Kidney epithelial cell (primary cell): ENCODE measurements around the gene RNF166. TPM values are rescaled to one million over a fixed set of nuclear protein-coding genes. Genes with fewer than 3 reads are reported as not detected.

ENCODE experiments used
- DNase-seq: peaks from one replicate; pipeline ENCODE4 v3.0.0-alpha.2; 2010; ENCODE audit warnings: low read depth
- H3K27me3 ChIP-seq: 2 replicates; pipeline ENCODE4 v1.6.0; 2011; ENCODE audit warnings: low read length; ENCODE audit not compliant: control insufficient read depth, insufficient read depth
- H3K36me3 ChIP-seq: 2 replicates; pipeline ENCODE4 v1.5.1; 2011; ENCODE audit warnings: low read length; ENCODE audit not compliant: control insufficient read depth, insufficient read depth
- H3K4me3 ChIP-seq: 2 replicates; pipeline ENCODE4 v1.5.1; 2011; ENCODE audit warnings: low read depth, mild to moderate bottlenecking, control low read depth, low read length
- total RNA-seq: library from RNA; depleted of rRNA; stranded (reverse); fragments of >200 nt; gene quantifications from 2 replicates; pipeline ENCODE4 v1.2.3, GENCODE V29; 2015
- TF ChIP-seq, protein P1 (sequence below): IDR thresholded peaks from 2 replicates; pipeline ENCODE4 v1.5.1; 2011; ENCODE audit warnings: mild to moderate bottlenecking, moderate library complexity, low read length, control low read depth, inconsistent platforms; ENCODE audit not compliant: insufficient read depth, poor library complexity, severe bottlenecking

The RNF166 gene
- total RNA-seq, 1 donor from 2014 or later, result 33.0 TPM

DNA sequence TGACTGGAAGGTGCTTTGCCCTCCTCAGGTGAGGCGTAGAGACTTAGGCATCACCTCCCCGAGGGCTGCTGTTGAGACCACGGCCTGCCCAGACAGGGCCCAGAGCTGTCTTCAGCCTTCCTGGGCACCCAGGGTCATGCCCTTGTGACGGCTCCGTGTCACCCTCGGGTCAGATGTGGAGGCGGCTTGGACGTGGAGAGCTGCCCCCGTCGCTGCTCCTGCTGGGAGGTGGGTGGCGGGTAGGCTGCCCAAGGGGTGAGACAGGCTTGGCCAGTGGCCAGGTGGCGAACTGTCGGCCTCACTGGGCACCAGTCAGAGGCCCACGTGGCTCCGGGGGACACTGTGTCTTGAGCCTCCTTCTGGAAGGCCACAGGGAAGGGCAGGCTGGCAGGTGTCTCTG is 11.0 kb downstream of the RNF166 start:
- no peaks in the 10 kb centered on the region for H3K36me3 ChIP-seq
- DNase-seq, result no peak
- peaks cover 6% of the 10 kb centered on the region for H3K27me3 ChIP-seq
- TF ChIP-seq, protein P1, sequence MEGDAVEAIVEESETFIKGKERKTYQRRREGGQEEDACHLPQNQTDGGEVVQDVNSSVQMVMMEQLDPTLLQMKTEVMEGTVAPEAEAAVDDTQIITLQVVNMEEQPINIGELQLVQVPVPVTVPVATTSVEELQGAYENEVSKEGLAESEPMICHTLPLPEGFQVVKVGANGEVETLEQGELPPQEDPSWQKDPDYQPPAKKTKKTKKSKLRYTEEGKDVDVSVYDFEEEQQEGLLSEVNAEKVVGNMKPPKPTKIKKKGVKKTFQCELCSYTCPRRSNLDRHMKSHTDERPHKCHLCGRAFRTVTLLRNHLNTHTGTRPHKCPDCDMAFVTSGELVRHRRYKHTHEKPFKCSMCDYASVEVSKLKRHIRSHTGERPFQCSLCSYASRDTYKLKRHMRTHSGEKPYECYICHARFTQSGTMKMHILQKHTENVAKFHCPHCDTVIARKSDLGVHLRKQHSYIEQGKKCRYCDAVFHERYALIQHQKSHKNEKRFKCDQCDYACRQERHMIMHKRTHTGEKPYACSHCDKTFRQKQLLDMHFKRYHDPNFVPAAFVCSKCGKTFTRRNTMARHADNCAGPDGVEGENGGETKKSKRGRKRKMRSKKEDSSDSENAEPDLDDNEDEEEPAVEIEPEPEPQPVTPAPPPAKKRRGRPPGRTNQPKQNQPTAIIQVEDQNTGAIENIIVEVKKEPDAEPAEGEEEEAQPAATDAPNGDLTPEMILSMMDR, result no peak
- H3K4me3 ChIP-seq, result no peak overlapping the region

DNA sequence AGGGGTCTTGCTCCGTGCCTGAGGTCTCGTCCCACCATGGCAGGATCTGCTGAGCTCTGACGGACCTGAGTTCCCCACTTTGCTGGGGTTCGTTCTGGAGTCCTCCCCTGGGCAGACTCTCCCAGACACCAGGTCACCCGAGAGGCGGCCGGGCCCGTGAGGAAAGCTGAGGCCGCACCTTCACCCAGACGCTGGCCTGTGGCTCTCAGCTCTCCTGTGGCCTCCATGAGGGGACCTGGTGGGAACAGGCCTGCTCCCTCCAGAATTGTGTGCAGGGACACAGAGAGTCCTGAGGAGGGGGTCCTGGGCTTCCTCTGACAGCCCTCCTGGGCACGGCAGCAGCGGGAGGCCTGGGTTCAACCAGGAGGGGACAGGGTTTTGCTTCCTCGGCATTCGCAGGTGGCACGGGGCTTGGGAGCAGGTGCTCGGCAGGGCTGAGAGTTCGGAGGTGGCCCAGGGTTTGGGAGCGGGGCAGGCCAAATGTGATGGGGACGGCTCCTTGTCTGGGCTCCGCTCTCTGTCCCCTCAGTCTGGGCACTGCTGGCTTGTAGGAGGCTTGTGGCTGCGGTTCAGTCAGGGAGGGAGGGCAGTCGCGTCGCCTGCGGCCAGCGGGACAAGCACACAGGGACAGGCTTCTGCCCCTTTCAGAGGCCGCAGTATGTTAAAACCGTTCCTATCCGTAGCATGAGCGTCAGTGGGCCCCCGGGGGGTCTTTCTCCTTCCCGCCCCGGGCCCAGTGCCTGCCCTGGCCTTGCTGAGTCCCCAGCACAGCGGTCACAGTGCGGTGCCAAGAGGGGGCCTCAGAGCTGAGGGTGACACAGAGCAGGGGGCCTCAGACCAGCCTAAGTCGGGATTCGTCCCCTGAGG is 11.8 kb downstream of the RNF166 start:
- Histone ChIP-seq H3K27me3 (peaks cover 10% of the 10 kb centered on the region), H3K4me3 (no peak overlapping the region), H3K36me3 (no peaks in the 10 kb centered on the region)
- DNase-seq, result no peak
- TF ChIP-seq, protein P1, result no peak

DNA sequence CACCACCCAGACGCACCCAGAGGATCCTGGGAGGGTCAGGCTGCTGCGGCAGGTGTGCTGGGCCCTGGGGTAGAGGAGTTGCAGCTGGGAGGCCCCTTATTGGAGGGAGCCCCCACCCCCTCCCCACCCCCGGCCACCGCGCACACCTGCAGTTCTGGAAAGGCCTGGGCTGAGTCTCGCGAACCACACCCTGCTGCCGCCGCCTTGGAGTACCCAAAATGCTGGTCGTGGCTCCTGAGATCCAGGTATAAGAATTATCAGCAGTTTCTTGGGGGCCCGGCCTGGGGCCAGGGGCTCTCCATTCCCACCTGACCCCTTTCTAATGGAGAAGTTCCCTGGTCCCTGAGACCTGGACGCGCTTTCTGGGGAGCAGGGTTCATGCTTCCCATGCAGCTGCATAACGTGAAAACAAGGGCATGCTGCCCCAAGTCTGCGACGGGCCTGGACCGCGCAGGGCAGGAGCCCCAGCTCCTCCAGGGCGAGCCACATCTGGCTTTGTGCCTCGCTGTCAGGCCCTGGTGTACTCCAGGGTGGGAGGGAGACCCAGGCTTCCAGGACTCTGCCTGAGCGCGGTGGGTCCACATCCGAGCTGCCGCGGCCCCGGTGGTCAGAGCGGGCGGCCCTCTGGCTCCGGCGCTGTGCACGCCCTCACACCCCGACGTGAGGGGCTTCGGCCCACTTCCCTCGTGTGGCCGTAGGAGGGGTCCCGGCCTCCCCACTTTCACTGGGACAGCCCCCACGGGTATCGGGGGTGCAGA is 12.6 kb downstream of the RNF166 start:
- no peak for DNase-seq
- H3K4me3 ChIP-seq, result no peak overlapping the region
- H3K27me3 ChIP-seq, result peaks cover 16% of the 10 kb centered on the region
- TF ChIP-seq, protein P1, result no peak
- no peaks in the 10 kb centered on the region for H3K36me3 ChIP-seq

DNA sequence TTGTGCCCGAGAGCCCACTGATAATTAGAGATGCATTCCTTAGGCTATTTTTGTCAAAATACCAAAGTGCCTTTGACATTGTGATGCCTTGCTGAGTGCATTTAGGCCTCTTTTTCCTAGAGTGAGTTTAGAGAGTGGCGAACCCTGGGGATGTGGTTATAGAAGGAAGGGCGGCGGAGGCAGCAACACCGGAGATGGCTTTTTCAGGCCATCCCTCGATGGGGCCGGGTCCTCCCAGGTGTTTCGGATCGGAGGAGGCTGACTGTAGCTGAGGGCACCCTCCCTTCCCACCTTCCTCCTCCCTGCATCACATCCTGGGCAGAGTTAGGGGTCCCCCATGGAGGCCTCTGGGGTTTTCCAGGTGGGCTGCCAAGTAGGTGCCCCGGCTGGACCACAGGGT is 13.3 kb downstream of the RNF166 start:
- TF ChIP-seq, protein P1, result no peak
- no peaks in the 10 kb centered on the region for H3K36me3 ChIP-seq
- no peak overlapping the region for H3K4me3 ChIP-seq
- peaks cover 23% of the 10 kb centered on the region for H3K27me3 ChIP-seq
- no peak for DNase-seq

DNA sequence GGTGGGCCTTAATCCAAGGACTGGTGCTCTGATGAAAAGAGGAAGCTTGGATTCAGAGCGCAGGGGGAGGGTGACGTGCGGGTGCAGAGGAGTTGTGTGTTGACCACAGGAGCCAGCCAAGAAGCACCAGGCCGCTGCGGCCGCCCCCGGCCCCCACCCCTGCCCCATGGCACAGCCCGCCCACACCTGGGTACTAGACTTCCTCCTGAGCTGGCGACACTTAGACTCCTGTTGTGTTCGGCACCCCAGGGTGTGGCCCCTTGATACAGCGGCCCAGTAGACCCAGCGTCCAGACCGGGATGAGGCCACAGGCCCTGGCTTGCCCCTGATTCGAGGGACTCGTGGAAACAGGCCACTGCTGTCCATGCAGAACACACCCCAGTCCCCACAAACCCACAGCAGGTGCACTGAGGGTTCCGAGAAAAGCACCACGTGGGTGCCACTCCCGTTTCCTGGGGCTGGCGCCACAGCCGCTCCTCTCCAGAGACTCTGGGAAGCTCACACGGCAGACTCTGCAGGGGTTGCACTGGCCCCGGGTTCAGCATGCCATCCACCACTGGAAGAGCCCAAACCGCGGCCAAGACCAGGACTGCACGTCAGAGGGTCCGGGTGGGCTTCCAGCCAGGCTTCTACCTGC is 14.2 kb downstream of the RNF166 start:
- no peaks in the 10 kb centered on the region for H3K36me3 ChIP-seq
- DNase-seq, result no peak
- TF ChIP-seq, protein P1, result no peak
- H3K4me3 ChIP-seq, result no peak overlapping the region
- H3K27me3 ChIP-seq, result peaks cover 31% of the 10 kb centered on the region
